Measurements from ENCODE around the gene TMEM120B.
"Not testable (repeated sequence)": the region's sequence is repeated elsewhere in the genome, so short reads cannot be mapped to it uniquely, and the experiment has no call there.

The TMEM120B gene

DNA sequence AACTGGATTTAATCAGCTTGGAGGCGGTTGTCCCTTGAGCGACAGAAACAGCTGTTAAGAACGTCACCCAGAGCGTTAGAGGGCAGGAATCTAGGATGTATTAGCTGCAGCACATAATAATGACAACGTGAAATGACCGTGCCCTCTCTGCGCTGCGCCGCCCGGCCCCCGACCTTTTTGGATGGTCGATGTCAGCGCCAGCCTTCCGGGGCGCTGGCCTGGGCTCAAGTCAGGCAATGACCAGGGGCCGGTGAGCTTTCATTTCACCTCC, 427 bp upstream of the TMEM120B start:
- peak overlapping the region; percentile 46 for H3K27ac ChIP-seq
- TF ChIP-seq, protein P1, sequence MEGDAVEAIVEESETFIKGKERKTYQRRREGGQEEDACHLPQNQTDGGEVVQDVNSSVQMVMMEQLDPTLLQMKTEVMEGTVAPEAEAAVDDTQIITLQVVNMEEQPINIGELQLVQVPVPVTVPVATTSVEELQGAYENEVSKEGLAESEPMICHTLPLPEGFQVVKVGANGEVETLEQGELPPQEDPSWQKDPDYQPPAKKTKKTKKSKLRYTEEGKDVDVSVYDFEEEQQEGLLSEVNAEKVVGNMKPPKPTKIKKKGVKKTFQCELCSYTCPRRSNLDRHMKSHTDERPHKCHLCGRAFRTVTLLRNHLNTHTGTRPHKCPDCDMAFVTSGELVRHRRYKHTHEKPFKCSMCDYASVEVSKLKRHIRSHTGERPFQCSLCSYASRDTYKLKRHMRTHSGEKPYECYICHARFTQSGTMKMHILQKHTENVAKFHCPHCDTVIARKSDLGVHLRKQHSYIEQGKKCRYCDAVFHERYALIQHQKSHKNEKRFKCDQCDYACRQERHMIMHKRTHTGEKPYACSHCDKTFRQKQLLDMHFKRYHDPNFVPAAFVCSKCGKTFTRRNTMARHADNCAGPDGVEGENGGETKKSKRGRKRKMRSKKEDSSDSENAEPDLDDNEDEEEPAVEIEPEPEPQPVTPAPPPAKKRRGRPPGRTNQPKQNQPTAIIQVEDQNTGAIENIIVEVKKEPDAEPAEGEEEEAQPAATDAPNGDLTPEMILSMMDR (IDR thresholded peaks at IDR 0.05), result no peak
- TF ChIP-seq ZFX (IDR thresholded peaks at IDR 0.05; ENCODE audit: borderline replicate concordance), result no peak

DNA sequence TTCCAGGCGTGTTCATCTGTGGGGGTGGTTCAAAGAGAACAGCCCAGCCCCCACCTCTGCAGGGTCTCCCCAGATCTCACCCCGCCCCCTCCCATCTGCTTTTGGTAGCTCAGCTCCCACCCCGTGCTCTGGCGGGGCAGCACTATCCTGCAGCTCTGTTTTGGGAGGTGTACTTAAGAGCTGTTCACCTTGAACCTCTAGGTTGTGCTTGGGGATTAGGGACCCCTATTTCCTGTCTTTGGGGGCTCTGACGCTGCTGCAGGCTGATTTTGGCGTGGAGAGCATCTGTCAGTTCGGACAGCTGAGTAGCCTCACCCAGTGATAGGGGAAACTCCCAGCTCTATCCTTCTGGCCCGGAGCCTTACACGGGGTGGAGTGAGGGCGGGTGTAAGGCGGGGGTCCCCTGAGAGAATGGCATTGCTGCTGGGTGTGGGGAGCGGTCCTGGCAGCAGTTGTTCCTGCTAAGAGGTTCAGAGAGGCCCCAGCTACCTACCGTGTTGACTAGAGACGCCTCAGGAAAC, 765 bp downstream of the TMEM120B start:
- peak overlapping the region; percentile 46; the same call in 1 of the 2 replicates for H3K27ac ChIP-seq

DNA sequence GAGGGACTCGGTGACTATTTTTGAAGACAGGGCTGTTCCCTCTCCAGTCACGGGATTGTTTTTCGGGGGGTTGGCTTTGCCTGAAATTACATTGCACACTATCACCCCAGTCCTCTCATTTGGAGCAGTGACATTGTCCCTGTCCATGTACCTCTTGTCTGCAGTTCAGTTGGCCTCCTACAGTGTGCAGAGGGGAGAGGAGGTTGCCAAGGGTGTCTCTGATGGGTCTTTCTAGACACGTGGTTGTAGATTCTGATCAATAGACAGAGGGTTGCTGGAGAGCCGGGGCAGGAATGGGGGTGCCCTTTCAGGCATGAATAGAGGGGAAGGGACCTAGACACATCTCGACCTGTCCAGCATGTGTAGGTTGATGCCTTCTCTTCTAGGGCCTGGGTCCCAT, 1.2 kb downstream of the TMEM120B start:
- no peak for TF ChIP-seq ZFX (IDR thresholded peaks at IDR 0.05; ENCODE audit: borderline replicate concordance)
- TF ChIP-seq, protein P1 (IDR thresholded peaks at IDR 0.05), result no peak
- H3K27ac ChIP-seq, result no peak overlapping the region

More for the DNA sequence above, 765 bp downstream of the TMEM120B start:
- TF ChIP-seq ZFX (IDR thresholded peaks at IDR 0.05; ENCODE audit: borderline replicate concordance), result no peak
- TF ChIP-seq, protein P1 (IDR thresholded peaks at IDR 0.05), result no peak

DNA sequence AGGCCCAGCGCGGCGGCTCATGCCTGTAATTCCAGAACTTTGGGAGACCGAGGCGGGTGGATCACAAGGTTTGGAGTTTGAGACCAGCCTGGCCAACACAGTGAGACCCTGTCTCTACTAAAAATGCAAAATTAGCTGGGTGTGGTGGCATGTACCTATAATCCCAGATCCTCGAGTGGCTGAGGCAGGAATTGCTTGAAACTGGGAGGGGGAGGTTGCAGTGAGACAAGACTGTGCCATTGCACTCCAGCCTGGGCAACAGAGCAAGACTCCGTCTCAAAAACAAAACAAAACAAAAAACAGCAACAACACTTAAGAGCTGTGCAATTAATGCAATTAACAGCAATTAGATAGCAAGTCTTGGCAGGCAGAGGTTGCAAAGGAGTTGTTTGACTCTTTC, 2.5 kb downstream of the TMEM120B start:
- not testable (repeated sequence) for H3K27ac ChIP-seq

DNA sequence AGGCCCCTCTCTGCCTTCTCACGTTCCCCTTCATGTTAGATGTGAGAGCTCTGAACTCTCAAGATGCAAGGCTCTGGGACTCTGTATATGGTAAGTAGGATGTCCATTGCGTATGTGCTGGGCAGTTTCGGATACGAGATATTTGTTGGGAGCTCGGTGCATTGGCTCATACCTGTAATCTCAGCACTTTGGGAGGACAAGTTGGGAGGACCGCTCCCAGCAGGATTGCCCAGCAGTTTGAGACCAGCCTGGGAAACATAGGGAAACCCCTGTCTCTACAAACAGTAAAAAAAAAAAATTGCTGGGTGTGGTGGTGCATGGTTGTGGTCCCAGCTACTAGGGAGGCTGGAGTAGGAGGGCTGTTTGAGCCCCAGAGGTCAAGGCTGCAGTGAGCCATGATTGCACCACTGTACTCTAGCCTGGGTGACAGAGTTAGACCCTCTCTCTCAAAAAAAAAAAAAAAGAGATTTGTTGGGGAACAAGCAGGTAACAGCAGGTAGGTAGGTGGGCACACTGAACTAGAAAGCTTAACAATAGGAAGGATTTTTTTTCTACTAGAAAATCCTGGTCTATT, 3.4 kb downstream of the TMEM120B start:
- TF ChIP-seq ZFX (IDR thresholded peaks at IDR 0.05; ENCODE audit: borderline replicate concordance), result no peak
- TF ChIP-seq, protein P1 (IDR thresholded peaks at IDR 0.05), result no peak
- no peak overlapping the region; the same call in 1 of the 2 replicates for H3K27ac ChIP-seq

DNA sequence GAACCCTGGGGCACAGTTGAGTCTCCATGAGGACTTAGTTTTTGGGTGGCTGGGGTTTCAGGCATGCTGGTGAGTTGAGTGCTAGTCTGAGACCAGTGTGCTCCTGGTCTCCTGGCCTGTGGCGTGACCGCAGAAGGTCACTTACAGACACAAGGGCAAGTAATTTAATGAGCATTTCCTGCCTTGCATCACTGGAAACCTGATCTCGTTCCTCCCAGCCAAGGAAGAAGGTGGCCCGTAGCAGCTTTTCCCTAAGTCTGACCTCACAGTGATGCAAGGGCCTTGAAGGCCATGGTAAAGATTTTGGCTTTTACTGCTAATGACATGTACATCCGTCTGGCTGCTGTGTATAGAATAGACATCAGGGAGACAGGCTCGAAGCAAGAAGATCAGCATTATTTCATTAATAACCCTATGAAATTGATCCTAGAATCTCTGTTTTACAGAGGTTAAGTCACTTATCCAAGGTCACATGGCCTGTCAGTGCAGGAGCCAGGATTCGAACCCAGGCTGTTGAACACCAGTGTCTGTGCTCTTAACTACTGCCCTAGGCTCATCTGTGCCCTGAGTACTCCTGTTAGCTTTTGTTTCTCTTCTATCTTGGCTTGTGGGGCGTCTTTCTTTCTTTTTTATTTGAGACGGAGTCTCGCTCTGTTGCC, 4.6 kb downstream of the TMEM120B start:
- H3K27ac ChIP-seq, result peak overlapping the region; percentile 39
- TF ChIP-seq, protein P1 (IDR thresholded peaks at IDR 0.05), result no peak
- TF ChIP-seq ZFX (IDR thresholded peaks at IDR 0.05; ENCODE audit: borderline replicate concordance), result no peak

DNA sequence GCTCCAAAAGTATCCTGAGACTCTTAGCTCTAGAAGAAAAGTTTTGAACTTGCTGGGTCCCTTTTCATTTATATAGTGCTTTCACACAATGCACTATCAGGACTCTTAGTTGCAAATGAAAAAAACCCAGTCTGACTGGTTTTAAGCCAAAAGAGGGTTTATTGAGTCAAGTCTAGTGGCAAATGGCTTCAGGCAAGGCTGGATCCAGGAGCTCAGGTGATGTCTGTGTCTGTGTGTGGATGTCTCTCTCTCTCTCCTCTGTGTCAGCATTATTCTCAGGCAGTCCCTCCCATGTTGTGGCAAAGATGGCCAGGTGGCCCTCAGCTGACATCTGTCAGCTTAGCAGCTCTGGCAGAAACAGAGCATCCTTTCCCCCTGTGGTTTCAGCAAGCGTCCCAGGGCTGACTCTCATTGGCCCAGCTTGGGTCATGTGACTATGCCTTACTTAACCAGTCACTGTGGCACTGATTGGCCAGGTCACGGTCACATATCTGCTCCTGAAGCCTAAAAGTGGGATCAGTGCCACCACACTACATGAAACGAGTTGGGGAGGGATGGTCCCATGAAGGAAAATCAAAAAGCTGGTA, 6.2 kb downstream of the TMEM120B start:
- H3K27ac ChIP-seq, result no peak overlapping the region
- no peak for TF ChIP-seq ZFX (IDR thresholded peaks at IDR 0.05; ENCODE audit: borderline replicate concordance)
- TF ChIP-seq, protein P1 (IDR thresholded peaks at IDR 0.05), result no peak

Data from 22Rv1 (cell line).